GM13977 (cell line): ENCODE measurements around the gene ADGRD2.

Experiments used
- DNase-seq: peaks from one replicate; pipeline ENCODE4 v3.0.0; 2012; ENCODE audit warnings: low spot score
- in situ Hi-C: fragments of 300-500 bp; cut with MboI; formaldehyde crosslinking; loops from one replicate; pipeline ENCODE4 v1.12.0; 2022; ENCODE audit warnings: low sequenced_read_pairs, low pct_unique_long_range_greater_than_20kb, mixed read lengths, inconsistent platforms; ENCODE audit not compliant: unreplicated experiment
- TF ChIP-seq, protein P1 (sequence below): IDR thresholded peaks from 2 replicates; pipeline ENCODE4 v1.5.1; 2012; ENCODE audit warnings: mild to moderate bottlenecking, control low read depth; ENCODE audit not compliant: insufficient read depth; ENCODE audit errors: extremely low read depth, missing control alignments

The ADGRD2 gene

DNA sequence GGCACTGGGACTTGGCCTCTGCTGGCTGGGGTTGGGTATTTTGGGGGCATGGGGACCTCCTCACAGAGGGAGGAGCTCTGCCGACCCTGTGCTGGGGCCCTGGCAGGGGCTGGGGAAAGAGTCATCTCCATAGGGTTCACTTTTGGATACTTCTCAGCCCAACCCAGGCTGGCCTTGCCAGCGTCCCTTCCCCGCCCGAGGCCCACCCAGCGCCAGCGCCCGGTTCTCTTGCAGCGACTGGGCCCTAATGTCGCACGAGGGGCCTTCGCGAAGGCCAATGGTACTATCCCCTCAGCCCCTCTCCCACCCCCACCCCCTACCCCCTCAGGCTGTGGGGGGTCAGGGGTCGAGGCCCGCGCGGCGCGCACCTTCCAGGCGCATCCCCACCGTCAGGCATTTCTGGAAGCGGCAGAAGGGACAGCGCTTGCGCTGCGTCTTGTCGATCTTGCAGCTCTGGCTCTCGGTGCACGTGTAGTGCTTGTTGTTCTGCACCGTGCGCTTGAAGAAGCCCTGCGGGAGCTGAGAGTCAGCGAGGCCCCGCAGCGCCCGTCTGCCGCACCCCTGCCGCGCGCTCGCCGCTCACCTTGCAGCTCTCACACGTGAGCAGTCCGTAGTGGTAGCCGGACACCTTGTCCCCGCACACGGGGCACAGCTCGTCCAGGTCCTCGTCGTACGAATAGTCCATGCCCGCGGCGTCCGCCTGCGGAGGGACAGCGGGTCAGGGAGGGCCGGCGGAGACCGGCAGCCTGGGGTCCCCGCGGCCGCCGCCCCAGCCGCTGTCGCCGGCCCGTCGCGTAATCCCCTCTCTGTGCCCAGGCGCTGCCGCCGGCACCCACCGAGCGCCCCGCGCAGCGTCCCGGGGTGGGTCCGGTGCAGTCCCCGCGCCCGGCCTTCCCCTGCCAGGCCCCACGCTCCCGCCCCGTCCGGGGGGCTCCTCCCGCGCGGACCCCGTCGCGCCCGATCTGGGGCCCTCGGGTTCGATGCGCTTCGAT is 52.8 kb downstream of the ADGRD2 start:
- TF ChIP-seq, protein P1, sequence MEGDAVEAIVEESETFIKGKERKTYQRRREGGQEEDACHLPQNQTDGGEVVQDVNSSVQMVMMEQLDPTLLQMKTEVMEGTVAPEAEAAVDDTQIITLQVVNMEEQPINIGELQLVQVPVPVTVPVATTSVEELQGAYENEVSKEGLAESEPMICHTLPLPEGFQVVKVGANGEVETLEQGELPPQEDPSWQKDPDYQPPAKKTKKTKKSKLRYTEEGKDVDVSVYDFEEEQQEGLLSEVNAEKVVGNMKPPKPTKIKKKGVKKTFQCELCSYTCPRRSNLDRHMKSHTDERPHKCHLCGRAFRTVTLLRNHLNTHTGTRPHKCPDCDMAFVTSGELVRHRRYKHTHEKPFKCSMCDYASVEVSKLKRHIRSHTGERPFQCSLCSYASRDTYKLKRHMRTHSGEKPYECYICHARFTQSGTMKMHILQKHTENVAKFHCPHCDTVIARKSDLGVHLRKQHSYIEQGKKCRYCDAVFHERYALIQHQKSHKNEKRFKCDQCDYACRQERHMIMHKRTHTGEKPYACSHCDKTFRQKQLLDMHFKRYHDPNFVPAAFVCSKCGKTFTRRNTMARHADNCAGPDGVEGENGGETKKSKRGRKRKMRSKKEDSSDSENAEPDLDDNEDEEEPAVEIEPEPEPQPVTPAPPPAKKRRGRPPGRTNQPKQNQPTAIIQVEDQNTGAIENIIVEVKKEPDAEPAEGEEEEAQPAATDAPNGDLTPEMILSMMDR = no peak
- in situ Hi-C loops = no loop called here
- no peak for DNase-seq

DNA sequence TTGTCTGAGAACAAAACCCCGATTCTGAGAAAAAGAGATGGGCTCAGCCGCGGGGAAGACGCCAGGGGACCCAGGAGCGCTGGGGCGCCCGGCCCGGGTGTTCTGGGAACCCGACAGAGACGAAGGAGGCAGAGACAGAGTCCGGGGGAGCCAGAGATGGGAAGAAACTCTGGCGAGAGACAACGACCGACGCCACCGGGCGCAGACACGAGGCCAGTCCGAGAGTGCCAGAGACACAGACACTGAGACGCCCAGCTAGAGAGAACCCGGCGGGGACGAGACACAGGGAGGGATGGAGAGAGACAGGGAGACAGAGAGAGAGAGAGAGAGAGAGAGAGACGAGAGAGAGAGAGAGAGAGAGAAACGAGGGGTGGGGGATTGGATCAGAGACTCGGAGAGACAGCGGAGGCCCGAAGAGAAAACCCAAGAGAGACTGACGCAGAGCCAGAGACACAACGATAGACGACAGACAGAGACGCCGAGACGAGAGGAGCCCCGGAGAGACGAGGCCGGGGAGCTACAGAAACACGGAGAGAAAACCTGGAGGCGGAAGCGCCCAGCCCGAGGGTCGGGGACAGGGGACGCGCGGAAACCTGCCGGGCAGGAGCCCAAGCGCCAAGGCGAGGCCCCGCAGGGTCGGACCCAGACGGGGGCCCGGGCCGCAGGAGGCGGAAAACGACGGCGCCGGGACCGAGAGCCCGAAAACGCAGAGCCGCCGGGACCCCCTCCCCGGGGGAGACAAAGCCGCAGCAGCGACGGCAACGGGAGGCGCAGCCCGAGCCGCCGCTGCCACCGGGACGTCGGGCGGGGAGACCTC is 53.7 kb downstream of the ADGRD2 start:
- in situ Hi-C loops = no loop called here
- TF ChIP-seq, protein P1 = no peak
- DNase-seq = no peak

DNA sequence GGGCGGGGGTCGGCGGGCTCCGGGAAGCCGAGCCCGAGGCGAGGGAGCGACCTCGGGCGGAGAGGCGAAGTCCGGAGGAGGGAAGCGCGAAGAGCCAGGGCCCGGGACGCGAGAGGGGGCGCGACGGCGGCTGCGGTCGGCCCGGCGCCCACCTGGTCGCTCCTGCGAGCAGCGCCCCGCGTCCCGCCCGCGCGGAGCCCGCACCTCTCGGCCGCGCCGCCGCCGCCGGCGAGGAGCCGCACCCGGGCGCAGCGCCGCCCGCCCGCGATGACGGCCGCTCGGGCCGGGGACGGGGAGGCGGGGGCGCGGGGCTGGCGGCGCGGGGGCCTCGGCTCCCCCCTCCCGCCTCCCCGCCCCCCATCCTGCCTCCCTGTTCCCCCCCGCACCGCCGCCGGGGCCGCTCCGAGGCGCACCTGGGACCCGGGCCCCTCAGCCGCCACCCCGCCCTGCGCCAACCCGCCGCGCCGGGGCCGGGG is 54.3 kb downstream of the ADGRD2 start:
- TF ChIP-seq, protein P1 = no peak
- in situ Hi-C loops = no loop called here
- no peak for DNase-seq

DNA sequence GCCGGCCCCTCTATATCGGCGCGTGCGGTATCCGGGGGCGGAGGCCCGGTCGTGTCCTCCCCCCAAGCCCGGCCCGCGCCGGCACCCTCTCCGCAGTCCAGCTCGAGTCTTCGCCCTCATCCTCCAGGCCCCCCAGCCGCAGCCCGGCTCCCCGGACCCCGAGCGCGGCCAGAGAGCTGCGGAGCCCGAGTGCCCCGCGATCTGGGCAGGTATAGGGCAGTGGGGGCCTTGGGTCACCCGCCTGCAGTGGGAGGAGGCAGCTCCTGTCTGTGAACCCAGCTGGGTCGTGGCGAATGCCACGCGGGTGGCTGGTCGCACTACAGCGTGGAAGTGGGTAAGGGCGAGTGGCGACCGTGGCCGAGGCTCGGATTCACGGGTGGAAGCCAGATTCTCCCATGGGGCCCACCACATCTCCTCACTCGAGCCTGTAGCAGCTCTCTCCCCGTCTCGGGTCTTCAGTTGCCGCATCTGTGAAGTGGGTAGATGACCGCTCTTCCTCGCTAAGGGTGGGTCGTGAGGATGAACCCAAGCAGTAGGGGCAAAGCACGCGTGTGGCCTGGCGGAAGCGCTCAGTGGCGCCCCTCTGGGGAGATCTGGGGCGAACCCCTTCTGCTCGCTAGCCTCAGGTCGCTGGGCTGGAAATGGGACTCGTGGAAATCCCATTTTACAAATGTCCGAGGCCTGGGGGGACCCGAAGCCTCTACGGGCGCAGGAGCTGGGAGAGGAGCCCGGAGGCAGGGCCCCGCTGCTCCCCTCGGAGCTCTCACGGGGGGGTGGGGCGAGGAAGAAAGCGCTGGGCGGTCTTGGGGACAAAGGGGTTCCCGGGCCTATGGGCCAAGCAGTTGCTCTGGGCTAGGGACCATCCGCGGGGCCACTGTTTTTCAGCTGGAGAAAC is 55.0 kb downstream of the ADGRD2 start:
- DNase-seq = no peak
- TF ChIP-seq, protein P1 = no peak

DNA sequence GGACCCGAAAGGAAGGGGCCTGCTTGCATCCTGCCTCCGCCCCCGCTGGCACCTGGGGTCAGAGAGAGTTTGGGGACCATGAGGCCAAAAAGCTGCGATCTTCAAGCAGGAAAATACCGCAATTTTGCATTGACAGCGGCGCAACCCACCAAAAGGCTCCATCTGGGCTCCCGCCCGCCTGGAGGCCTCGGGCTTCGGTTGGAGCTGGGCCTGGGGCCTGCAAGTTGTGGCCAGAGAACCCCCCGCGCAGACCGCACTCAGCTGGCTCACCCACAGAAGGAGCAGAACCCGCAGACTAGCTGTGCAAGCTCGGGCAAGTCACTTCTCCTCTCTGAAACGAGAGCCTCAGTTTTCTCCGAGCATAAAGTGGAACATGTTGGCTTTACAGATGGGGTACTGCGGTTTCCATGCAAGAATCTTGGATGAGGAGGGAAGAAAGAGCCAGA is 55.7 kb downstream of the ADGRD2 start:
- in situ Hi-C loops = no loop called here

More for the DNA sequence above, 55.0 kb downstream of the ADGRD2 start:
- in situ Hi-C loops = no loop called here

More for the DNA sequence above, 55.7 kb downstream of the ADGRD2 start:
- TF ChIP-seq, protein P1 = no peak
- no peak for DNase-seq
